Stimulated activated naive CD8-positive, alpha-beta T cell treated with anti-CD3 and anti-CD28 coated beads, Interleukin-15, Interleukin-2, amounts not matched to agents 100 U/mL and 50 U/mL, for 24 hours (primary cell): Measurements from ENCODE around the gene CRYBG2.

ENCODE experiments used
- ATAC-seq: fragments of 150-1000 bp; cut with Tn5 transposase; one replicate; pipeline ENCODE4 v1.10.0; 2021
- DNase-seq: peaks from one replicate; pipeline ENCODE4 v3.0.0; 2021

CRYBG2 gene

DNA sequence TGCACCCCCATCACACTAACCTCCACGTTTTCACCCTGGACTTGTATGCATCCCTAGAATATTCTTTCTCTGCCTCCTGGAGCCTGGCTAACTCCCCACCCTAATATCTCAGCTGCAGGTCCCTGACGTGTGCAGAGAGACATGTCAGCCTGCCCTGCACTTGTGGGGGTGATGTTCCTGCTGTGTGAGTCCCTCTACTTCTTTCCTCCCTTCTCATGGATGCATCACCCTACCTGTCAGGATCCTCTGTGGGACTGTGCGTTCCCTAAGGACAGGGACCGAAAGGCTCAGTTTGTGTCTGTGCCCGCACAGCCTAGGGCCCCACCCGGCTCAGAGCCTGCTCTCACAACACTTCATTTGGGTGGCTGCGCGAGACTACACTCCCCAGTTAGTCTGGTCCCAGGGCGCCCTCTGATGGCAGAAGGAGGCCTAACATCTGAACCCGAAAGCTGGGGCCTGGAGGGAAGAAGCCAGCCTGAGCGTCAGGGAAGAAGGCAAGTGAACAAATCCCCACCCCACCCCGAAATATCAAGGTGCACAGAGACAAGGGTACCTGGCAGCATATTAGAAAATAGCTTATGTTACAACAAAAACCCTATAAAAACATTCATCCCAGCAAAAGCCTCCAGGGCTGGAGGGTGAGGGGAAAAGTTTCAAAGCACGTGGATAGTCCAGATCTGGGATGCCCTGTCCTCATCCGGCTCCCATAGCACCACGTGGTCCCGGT, 32.5 kb downstream of the CRYBG2 start:
- peak; percentile 98 for DNase-seq
- ATAC-seq: peak; percentile 71

DNA sequence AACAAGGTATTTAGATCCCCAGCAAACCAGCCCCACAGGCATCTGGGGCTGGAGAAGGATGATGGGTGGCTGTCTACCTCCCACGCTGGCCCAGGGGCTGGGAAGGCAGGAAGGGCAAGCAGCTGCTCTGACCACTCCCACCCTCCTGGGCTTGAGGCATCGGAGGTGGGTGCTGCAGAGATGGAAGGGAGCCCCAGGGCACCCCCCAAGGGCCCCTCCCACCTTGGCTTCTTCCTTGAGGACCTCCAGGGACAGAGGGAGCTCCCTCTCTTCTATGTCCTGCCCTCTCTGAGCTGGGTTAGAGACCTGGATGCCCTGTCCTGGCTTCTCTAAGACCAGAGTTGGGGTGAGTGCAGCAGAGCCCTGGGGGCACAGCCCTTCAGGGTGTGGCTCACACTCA, 33.0 kb downstream of the CRYBG2 start:
- peak; percentile 29 for DNase-seq
- no peak for ATAC-seq

DNA sequence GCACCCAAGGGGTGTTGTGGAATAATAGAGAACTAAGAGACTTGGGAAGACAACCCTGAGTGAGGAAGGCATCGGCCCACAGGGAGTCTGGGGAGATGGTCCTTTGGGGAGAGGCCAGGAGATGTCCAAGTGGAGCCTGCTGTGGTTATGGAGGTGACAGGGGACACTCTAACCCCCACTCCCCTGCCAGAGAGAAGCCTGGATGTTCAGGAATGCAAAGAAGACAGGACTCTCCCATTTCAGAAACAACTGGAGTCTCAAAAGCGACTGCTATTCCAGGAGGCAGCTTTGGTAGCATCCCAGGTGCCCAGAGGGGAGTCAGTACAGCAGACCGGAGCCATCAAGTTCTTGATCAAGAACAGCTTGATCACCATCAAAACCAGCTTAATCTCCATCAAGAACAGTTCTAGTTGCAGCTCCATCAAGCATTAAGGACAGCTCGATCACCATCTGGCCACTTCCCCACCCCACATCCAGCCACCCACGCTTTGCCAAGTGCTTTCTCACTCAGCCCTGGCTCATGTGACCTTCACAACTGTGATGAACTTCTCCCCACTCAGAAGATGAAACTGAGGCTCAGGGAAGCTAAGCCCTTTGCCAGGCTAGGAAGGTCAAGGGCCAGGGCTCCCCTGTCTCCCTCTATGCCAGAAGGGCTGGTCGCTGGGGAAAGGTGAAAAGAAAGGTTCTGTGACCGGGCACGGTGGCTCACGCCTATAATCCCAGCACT, 35.4 kb downstream of the CRYBG2 start:
- peak; percentile 40 for ATAC-seq
- peak; percentile 76 for DNase-seq

GRCh38 chr1:26317612-26318337, 36.2 kb downstream of the CRYBG2 start, which contains the start of gene CD52:
Gene CD52 (plus strand): TSS chr1:26317958. CDS start chr1:26318018, 60 bp downstream.
- DNase-seq: peak; percentile 75
- peak; percentile 63 for ATAC-seq

GRCh38 chr1:26317146-26317545, 36.8 kb downstream of the CRYBG2 start:
- ATAC-seq: no peak
- no peak for DNase-seq

GRCh38 chr1:26315874-26316850, 37.8 kb downstream of the CRYBG2 start:
- DNase-seq (no peak), ATAC-seq (no peak)

GRCh38 chr1:26314501-26314900, 39.4 kb downstream of the CRYBG2 start:
- DNase-seq (no peak), ATAC-seq (no peak)

DNA sequence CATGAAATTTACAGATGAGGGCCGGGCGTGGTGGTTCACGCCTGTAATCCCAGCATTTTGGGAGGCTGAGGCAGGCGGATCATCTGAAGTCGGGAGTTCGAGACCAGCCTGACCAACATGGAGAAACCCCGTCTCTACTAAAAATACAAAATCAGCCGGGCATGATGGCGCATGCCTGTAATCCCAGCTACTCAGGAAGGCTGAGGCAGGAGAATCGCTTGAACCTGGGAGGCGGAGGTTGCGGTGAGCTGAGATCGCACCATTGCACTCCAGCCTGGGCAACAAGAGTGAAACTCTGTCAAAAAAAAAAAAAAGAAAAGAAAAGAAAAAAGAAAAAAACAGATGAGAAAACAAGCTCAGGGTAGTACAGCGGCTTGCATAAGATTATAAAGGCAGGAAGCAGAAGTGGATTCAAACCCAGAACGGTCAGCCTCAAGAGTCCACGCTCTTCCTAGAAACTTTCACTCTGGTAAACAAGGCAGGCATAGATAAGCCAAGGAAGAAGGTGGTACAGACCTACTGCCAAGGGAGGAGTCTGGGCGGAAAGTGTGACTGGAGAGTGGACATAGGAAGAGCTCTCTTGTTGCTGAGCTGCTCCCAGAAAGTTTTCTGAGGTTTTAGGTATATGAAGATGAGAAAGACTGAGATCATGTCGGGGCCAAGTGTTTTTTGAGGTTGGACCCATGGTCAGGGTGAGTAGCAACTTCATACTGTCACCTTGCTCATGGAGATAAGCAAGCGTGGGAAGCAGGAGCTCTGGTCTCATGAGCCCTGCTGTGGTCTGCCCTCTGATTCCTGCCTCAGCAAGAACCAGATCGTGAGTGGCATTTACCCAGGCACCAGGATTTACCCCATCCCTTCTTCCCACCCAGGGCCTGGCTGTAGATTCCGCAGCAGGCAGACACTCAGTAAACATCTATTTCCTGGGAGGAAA, 45.7 kb downstream of the CRYBG2 start:
- DNase-seq (peak; percentile 37), ATAC-seq (peak; percentile 41)

DNA sequence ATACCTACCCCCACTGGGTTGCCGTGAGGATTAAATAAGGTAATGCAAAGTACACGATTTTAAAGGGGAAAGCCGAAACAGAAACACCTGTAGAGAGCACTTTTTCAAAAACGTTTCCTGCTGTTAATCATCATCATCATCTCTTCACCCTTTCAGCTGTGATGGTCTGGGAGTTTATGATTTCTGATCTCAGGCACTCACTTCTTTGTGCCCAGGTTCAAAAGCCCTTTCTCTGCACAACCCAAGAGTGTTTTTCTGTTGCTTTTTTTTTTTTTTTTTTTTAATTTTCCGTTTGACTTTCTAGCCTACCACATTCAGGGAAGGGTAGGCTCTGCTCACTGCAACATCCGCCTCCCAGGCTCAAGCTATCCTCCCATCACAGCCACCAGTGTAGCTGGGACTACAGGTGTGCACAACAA, 46.6 kb downstream of the CRYBG2 start:
- ATAC-seq: no peak
- peak; percentile 19 for DNase-seq

- peak; percentile 98 for ATAC-seq
- peak; percentile 93 for DNase-seq
Measured at GRCh38 chr1:26306290-26307229, 47.4 kb downstream of the CRYBG2 start, which contains the start of gene UBXN11. Gene UBXN11 (minus strand): TSS chr1:26306636. CDS start chr1:26302883, 3,753 bp downstream.

GRCh38 chr1:26305667-26306289, 48.2 kb downstream of the CRYBG2 start:
- no peak for ATAC-seq

DNA sequence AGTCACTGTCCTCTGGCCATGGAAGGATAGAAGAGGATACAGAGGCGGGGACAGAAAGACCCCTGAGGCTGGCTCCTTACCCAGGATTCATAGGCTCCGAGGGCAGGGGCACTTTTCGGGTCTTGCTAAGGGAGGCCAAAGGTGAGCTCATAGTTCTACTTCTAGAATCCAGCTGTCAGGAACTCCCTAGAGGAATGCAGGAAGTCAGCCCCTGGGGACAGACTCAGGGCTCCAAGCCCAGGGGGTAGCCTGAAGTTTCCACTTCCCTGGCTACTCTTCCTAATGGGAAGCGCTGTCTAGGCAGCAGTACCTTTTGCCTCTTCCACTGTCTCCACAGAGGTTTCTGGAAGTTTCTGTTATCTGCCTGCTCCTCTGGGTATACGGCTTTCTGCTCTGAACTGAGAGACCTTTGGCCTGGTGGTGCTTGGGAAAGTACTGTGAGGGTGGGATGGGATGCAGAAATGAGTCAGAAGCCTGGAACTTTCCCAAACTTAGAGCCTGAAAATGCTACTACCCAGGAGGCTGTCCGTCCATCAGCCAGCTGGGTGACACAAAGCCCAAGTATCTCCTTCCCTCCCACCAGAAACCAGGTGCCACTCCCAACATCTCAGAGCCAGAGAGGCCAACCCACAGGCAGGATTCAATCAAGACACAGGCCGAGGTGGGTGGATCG, 51.1 kb downstream of the CRYBG2 start:
- DNase-seq: no peak
- ATAC-seq: no peak

More at GRCh38 chr1:26305667-26306289, 48.2 kb downstream of the CRYBG2 start:
- DNase-seq: peak; percentile 13

GRCh38 chr1:26300578-26301275, 53.2 kb downstream of the CRYBG2 start:
- ATAC-seq (no peak), DNase-seq (no peak)

DNA sequence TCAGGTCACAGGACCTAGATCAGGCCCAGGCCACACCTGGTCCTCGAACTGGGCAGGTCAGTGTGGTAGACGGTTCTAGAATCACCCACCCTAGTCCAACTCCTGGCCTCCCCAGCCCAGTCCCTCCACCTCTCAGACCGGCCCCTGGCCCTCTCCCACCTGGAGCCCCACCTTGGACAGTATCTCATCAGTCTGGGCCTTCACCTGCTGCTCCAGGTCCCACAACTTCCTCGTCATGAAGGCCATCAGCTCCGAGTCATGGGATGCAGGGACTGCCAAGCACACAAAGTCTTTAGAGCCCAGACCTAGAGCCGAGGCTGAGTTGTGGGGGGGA, 56.2 kb downstream of the CRYBG2 start:
- no peak for DNase-seq
- ATAC-seq: no peak

DNA sequence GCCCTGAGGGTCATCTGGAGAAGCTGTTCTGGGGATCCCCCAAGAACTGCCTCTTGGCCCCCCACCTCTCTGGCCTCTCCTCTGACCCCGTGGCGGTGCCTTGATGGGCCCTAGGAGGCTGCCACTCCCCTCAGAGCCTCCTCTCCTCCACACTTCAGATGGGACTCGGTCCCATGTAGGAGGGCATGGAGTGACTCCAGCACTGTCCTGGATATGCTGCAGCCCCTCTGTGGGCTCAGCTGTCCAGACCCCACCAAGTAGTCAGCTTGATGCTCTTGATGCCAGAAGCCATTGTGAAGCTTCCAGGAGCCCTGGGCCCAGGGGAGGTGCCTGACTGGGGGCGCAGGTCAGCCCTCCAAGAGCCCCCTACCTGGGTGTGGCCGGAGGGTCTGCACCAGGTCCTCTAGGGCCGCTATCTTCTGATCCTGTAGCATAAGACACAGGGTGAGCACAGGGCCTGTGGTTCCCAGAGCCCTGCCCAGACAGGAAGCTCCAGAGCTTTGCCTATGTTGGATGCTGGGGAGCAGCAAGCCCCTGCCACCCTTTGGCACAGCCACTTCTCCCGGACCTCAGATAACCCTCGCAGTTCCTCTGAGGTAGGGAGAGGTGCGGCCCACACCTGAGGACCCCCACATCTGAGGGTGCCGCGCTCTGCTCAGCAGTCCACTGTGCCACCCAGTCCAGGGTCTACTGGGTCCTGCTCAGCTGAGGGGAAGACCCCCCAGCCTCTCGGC, 56.7 kb downstream of the CRYBG2 start:
- DNase-seq (no peak), ATAC-seq (no peak)

DNA sequence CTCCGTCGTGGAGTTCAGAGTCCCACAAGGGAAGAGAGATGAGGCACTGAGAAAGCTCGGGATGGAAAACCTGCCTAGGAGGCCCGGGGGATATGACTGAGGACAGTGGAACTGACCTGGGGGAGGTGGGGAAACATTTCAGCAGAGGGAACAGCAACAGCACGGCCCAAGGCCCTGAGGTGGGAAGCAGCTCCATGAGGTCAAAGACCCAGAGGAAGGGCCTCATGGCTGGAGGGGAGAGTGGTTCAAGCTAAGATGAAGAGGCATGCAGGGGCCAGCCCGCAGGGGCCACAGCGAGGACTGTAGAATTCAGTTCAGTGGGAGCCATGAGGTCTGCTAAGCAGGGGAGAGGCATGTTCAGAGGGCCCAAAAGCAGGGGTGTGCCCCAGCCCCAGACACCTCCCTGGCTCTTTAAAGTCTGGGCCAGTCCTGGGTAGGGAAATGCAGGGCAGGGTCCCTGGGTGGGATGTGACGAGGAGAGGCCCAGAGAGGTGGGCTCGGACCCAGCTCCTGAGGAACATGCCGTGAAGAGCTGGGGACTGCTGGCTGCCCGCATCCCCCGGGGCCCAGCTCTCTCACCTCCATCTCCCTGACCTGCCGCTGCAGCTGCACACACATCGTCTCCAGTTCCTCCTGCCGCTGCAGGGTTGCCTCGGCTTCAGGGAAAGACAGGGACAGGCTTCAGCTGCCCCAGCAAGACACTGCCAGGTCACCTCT, 57.4 kb downstream of the CRYBG2 start:
- DNase-seq (no peak), ATAC-seq (no peak)
